NK-92 (cell line): ENCODE measurements around the gene PEX11B.

ENCODE experiments used
- DNase-seq: peaks from one replicate; lab custom pipeline; 2025; ENCODE audit not compliant: unreplicated experiment; lab: John Stamatoyannopoulos, UW

The PEX11B gene

GRCh38 chr1:145877923-145878486, 40.5 kb downstream of the PEX11B start:
- DNase-seq: no peak

- DNase-seq: no peak
Measured at GRCh38 chr1:145874646-145875045, 43.9 kb downstream of the PEX11B start.

GRCh38 chr1:145871994-145872924, 46.3 kb downstream of the PEX11B start:
- DNase-seq: no peak

- no peak for DNase-seq
Measured at GRCh38 chr1:145868232-145868631, 50.3 kb downstream of the PEX11B start.

- no peak for DNase-seq
Measured at GRCh38 chr1:145863282-145864018, 55.1 kb downstream of the PEX11B start.
